Tibial nerve (tissue), 3 donors: ENCODE measurements around the gene TUBB3.

ENCODE experiments used
- POLR2A ChIP-seq, 2 donors: fragments of 450-650 bp; IDR thresholded peaks; one replicate each; pipeline ENCODE4 v1.6.1; 2017; ENCODE audit warnings: antibody characterized with exemption in 2 of 2, mild to moderate bottlenecking in 2 of 2, moderate library complexity in 2 of 2
- TF ChIP-seq, protein P1 (sequence below), 5 experiments: fragments of 200-600 bp in 3 of 5; fragments of 450-650 bp in 2 of 5; sonication (generic) in 3 of 5; IDR thresholded peaks; one replicate each; pipeline ENCODE4 v1.5.1; 2016 to 2019; ENCODE audit warnings: antibody characterized with exemption in 5 of 5, mild to moderate bottlenecking in 3 of 5, moderate library complexity in 2 of 5

- TF ChIP-seq, protein P1, sequence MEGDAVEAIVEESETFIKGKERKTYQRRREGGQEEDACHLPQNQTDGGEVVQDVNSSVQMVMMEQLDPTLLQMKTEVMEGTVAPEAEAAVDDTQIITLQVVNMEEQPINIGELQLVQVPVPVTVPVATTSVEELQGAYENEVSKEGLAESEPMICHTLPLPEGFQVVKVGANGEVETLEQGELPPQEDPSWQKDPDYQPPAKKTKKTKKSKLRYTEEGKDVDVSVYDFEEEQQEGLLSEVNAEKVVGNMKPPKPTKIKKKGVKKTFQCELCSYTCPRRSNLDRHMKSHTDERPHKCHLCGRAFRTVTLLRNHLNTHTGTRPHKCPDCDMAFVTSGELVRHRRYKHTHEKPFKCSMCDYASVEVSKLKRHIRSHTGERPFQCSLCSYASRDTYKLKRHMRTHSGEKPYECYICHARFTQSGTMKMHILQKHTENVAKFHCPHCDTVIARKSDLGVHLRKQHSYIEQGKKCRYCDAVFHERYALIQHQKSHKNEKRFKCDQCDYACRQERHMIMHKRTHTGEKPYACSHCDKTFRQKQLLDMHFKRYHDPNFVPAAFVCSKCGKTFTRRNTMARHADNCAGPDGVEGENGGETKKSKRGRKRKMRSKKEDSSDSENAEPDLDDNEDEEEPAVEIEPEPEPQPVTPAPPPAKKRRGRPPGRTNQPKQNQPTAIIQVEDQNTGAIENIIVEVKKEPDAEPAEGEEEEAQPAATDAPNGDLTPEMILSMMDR (IDR thresholded peaks at IDR 0.05), result no peak
- no peak for TF ChIP-seq POLR2A (IDR thresholded peaks at IDR 0.05)
Observed at GRCh38 chr16:89892635-89893034, 30.5 kb upstream of the TUBB3 start.
